Endometrium (tissue), 2 donors: ENCODE measurements around the gene RCAN3.
"Not testable (repeated sequence)": the region's sequence is repeated elsewhere in the genome, so short reads cannot be mapped to it uniquely, and the experiment has no call there.

Experiments used
- FAIRE-seq: peaks from 2 replicates; lab custom pipeline; 2012; peaks lifted over from hg19 to GRCh38; lab: Jason Lieb, UNC
- donor health status: control.
- donor health status: control.

RCAN3 gene

DNA sequence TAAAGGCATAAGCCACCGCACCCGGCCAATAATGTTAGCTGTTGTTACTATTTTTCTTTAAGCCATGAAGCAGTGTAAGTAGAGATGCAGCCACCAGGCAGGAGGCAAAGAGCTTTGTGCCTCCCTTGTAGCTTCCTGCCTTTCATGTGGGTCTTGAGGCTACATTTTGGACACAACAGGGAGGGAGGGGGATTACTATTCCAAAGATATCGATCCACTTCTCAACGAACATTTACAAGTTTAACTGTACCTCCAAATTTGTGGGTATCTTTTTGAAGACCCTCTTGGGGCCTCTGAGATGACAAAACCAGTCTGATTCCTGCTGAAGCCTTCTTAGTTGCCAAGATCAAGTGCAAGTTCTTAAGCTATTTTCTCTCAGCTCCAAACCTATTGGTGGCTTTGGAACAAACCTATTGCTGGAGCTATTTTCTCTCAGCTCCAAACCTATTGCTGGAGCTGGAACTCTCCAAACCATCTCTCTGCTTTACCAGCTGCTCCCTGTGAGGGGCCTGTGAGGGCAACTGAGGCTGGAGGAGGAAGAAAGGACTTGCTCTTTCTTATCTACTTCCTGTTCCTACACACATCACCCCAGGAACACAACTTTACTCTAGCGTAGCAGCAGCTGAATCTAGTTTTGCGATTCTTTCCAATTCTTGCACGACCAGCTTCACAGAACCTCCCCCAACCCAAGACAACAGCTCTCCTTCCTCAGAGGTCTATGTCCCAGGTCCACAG is 16.1 kb upstream of the RCAN3 start:
- FAIRE-seq: no peak

DNA sequence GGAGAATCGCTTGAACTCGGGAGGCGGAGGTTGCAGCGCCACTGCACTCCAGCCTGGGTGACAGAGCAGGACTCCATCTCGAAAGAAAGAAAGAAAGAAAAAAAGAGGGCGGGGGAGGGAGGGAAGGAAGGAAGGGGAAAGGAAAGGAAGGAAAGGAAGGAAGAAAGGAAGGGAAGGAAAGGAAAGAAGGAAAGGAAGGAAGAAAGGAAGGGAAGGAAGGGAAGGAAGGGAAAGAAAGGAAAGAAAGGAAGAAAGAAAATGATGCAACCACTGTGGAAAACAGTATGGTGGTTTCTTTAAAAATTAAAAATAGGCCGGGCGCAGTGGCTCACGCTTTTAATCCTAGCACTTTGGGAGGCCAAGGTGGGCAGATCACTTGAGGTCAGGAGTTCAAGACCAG is 15.2 kb upstream of the RCAN3 start:
- no peak for FAIRE-seq

DNA sequence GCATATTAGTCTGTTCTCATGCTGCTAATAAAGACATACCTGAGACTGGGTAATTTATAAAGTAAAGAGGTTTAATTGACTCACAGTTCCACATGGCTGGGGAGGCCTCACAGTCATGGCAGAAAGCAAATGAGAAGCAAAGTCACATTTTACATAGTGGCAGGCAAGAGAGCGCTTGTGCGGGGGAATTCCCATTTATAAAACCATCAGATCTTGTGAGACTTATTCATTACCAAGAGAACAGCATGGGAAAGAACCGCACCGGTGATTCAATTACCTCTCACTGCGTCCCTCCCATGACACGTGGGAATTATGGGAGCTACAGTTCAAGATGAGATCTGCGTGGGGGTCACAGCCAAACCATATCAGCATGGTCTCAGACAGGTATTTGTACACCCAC is 14.5 kb upstream of the RCAN3 start:
- FAIRE-seq: not testable (repeated sequence)

DNA sequence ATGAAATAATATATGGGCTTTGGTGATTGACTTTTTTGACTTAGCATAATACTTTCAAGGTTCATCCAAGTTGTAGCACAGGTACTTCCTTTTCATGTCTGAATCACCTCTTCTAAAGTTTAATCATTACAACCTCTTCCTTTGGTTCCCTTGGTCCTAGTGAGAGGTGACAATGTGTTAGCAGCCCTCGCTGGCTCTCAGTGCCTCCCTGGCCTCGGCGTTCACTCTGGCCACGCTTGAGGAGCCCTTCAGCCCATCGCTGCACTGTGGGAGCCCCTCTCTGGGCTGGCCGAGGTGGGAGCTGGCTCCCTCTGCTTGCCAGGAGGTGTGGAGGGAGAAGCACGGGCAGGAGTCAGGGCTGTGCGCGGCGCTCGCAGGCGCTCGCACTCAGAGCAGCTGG is 13.0 kb upstream of the RCAN3 start:
- no peak for FAIRE-seq

DNA sequence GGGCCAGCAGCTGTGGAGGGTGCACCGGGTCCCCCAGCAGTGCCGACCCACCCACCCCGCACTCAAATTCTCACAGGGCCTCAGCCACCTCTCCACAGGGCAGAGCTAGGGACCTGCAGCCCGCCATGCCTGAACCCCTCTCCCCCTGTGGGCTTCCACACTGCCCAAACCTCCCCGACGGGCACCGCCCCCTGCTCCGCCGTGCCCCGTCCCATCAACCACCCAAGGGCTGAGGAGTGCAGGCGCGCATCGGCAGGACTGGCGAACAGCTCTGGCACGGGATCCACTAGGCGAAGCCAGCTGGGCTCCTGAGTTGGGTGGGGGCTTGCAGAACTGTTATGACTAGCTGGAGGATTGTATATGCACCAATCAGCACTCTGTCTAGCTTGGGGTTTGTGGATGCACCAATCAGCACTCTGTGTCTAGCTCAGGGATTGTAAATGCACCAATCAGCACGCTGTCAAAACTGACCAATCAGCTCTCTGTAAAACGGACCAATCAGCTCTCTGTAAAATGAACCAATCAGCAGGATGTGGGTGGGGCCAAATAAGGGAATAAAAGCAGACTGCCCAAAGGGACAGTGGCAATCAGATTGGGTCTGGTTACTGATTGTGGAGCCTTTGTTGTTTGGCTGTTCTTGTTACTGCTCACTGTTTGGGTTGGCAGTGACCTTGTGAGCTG is 12.4 kb upstream of the RCAN3 start:
- no peak for FAIRE-seq

DNA sequence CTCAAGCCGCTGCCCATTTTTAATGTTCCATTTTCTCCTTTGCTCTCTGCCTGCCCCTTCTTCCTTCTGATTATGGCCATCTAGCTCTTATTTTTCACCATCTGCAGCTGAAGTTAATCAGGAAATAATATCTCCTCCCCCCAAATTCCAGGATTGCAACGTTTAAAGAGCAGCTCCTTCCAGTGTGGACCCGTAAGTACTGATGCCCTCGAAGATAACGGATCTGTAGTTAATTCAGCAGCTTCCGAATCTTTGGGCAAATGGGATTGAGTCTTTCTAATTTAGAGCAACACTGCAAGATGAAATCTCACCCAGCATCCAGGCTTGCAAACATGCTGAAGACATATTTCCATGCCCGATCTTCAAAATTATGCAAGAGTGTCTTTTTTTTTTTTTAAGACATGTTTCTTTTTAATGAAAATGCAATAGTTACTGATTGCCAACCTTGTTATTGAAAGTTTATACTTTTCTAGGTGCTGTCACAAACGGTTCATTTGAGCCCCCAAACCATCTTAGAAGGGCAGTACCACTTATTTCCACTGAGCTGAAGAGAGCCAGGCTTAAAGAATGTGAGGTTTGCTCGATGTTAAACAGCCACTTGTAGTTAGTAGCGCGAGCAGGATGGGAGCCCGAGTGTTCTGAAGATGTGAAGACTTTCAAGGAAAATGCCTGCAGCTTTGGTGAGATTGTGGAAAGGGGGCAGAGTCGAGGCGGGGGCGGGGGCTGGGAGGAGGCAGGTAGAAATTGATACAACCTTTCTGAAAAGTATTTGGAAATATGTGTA is 10.9 kb upstream of the RCAN3 start:
- no peak for FAIRE-seq

DNA sequence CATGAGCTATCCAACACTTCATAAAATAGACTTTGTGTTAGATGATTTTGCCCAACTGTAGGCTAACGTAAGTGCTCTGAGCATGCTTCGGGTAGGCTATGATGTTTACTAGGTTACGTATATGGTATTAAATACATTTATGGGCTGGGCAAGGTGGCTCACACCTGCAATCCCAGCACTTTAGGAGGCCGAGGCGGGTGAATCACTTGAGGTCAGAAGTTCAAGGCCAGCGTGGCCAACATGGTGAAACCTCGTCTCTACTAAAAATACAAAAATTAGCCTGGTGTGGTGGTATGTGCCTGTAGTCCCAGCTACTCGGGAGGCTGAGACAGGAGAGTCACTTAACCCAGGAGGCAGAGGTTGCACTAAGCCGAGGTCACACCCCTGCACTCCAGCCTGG is 9.7 kb upstream of the RCAN3 start:
- not testable (repeated sequence) for FAIRE-seq

DNA sequence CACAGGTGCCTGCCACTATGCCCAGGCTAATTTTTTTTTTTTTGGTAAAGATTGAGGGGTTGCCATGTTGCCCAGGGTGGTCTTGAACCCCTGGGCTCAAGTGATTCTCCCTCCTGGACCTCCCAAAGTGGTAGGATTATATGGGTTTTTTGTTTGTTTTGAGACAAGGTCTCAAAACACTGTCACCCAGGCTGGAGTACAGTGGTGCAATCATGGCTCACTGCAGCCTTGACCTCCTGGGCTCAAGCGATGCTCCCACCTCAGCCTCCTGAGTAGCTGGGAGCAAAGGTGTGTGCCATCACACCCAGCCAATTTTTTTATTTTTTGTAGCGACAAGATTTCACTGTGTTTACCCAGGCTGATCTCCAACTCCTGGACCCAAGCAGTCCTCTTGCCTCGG is 8.9 kb upstream of the RCAN3 start:
- FAIRE-seq: no peak

DNA sequence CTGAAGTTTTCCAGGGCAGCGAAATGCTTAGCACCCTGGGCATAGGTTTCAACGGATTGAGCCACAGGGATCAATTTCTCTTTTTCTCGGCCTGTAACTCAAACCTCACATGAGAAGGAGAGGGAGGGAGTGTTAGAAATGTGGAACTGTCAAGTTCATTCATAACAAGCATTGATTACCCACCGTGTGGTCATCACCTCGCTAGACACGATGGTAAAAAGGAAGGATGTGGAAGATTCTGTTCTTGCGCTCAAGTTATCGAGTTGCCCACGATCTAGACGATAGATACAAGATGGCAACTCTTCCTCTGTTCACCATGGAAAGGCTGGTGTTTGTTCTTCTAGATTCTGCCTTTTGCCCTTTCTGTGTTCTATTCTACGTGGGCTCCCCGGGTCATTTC is 4.0 kb upstream of the RCAN3 start:
- FAIRE-seq: no peak

DNA sequence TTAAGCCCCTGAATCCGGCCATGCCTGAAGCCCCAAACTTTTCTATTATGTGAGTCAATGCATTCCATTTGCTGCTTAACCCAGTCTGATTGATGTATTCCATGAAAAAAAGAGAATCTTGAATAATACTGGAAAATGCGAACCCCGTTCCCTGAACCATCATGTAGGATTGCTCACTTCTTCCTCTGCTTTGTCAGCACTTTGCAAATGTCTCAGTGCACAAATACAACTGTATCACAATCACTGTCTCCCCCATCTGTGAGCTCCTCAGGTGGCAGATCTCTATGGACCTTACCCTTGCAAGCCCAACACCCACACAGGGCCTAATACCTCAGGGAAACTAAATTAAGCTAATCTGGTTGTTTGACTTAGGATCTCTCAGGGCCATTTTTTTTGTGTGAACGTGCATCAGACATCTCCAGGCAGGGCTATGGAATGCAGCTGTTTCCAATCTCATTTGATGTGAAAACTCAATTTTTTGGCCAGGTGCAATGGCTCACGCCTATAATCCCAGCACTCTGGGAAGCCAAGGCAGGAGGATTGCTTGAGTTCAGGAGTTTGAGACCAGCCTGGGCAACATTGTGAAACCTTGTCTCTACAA is 2.1 kb upstream of the RCAN3 start:
- FAIRE-seq: no peak

DNA sequence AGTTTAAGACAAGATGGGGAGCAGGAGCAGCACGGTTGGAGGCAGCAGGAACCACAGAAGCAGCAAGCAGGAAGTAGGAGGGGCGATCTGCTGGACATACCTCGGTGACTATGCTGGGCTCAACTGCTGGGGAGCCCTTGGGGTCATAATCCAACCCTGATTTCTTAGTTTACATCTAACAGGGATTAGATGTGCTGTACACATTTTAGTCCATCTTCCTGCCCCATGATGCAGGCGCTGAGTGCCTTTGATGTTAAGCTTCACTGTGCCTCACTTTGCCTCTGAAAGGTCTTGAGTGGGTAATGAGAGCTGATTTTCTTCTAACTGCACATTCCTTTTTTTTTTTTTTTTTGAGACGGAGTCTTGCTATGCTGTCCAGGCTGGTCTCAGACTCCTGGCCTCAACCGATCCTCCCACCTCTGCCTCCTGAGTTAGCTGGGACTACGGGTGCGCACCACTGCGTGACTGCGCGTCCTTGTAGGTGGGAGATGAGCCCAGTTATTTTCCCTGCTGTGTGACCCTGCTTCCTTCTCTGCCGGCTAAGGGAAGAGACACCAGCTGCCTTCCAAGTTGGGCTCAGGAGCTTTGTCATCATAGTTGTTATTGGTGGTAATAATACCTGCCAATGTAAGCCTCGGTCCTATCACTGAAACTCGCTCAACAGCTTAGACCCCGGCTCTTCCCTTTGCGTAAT is 1.1 kb upstream of the RCAN3 start:
- FAIRE-seq: no peak

DNA sequence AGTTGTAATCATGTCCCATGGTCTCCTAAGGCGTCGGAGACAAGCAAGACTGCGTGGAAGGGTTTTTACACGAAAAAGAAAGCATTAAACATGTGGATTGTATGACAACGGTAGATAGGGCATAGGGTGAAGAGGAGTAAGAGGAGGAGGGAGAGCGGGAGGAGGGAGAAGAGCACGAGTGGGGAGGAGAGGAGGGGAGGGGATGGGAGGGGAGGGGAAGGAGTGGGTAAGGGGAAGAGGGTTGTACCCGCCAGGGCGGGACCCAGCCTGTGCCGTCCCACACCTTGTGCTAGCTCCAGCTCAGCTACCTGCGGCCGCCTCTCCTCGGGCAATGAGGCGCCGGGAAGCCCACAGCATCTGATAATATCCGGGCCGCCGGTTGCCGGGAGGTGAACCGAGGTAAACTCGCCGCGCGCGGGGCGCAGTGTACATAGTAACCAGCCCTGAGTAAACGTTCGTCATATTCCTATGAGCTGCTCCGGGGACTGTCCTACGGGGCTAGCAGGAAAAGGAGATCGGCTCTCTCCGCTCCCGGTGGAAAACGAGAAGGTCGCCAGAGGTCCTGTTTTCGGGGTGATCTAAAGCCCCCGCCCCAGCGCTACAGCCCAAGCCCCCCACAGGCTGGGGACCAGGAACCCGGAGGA is 449 bp upstream of the RCAN3 start:
- FAIRE-seq: no peak

DNA sequence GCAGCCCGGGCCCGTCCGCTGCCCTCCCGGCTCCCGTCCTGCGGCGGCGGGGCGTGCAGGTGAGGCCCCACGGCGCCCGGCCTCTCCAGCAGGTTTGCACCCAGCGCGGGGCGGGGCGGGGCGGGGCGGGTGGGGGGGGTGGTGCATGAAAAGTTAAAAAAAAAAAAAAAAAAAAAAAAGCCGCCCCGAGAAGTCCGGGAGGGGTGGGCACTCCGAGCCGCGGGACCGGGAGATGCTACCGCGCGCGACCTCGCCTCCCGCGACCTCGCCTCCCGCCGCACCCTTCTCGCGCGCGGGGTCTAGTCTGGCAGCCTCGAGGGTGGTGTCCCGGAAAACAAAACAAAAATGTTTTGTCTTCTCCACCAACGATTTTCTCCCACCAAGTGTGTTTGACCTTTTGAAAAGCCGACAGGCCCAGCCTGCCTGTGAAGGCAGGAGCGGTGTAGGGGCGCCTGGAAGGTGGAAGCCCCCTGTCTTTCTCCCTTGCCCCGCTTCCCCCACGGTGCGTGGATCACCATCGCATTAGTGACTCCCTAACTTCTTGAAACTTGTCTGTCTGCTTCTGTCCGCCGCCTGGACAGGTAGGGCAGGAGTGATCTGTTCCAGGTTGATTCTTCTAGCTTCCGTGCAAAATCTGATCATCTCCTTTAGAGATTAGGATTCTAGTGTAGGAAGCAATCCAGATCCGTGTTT is 569 bp downstream of the RCAN3 start:
- FAIRE-seq: no peak

DNA sequence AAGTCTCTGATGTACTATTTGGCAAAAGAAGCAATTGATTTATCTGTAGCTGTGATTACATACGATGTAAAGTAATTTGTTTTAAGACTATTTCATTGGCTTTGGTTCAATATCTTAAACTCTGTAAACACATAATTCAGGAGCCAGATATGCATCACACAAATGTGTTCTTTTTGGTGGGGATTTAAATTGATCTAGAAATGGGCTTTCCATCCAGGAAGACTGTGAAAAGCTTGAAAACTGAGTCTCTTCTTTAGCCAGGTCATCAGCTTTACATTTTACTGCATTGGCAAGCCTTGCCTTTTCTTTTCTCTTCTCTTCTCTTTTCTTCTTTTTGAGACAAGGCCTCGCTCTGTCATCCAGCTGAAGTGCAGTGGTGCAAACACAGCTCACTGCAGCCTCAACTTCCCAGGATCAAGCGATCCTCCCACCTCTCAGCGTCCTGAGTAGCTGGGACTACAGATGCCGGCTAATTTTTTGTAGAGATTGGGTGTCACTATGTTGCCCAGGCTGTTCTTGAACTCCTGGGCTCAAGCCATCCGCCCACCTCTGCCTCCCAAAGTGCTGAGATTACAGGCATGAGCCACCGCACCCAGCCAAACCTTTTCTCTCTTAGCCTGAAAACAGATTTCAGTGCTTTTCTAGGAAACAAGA is 1.4 kb downstream of the RCAN3 start:
- FAIRE-seq: no peak

DNA sequence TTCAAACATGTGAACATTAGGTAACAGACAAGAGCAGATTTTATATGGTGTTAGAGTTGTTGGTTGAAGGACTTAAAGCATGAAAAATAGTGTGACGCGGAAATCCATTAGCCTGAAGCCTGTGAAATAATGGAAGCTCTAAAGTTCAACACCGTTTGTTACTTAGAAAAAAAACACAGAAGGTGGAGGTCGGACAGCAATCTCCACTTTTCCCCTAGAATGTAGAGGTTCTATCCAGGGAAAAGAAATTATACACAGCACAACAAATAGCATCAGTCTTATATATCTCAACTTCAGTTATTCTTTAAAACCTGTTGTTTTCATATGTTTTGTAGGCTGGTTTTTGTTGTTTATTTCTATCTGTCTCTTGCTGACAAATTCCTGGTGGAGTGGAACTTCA is 1.9 kb downstream of the RCAN3 start:
- no peak for FAIRE-seq

DNA sequence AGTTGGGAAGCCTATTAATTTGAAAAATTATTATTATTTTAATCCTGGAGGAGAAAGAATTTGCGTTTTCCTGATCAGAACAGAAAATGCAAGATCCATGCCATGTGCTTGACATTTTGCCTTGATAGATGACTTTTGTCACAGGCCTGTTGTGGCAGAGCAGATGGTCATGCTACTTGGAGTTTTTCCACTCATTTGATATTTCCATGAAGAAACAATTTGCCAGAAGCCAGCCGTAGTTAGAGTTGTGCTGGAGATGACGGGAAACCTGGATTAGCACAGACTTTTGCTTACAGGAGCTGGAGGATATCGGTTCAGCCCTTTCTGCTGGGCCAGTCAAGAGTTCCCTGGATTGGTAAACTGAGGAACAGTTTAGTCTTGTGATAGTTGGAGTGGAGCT is 3.2 kb downstream of the RCAN3 start:
- no peak for FAIRE-seq

DNA sequence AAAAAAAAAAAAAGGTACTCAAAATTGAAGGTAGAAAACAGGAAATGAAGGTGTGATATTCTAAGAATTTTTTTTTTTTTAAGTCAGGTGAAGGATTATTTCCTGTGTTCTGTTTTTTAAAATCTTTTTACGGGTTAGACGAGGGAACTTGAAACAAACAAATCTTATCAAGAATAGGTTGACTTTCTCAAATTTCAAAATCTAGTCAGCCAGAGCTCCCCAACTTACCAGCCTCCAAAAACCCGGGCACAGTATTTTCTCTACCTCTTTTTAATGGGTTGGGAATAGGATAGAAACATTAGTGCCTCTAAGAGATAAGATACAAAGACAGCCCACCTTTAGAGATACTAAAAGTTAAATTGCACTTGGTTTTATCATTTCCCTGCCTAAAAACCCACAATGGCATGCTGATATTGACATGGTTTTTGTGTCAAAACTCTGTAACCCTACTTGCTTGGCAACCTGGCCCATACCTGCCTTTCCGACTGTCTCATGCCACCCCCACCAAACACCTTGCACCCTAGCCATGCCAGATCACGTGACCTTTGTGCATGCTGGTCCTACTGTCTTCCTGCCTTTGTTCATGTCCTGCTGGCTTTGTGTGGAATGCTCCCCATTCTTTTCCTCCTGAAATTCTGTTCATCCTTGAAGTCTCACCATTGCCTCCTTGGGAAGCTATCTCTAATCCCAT is 4.2 kb downstream of the RCAN3 start:
- no peak for FAIRE-seq

DNA sequence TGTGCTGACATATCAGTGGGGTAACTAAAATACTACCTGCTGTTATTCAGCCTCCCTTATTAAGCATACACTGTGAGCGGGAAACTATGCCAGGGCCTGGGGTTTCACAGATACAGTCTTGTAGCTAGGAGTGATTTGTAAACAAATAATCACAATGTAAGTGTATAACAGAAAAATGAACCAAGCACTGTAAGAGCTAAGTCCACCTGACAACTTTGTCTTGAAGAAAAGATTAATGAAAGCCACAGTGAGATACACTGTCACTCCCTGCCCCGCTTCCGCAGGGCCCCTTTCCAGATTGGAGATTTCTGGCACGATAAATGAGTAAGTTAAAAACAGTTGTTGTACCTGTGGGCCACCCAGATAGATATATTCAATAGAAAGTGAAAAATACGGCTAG is 4.8 kb downstream of the RCAN3 start:
- no peak for FAIRE-seq

DNA sequence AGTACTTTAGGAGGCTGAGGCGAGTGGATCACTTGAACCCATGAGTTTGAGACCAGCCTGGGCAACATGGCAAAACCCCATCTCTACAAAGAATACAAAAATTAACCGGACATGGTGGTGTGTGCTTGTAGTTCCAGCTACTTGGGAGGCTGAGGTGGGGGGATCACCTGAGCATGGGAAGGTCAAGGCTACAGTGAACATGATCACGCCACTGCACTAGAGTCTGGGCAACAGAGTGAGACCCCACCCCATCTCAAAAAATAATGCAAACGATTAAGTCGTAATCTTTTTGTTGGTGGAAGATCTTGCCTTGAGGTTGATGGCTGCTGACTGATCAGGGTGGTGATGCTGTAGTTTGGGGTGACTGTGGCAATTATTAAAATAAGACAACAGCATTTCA is 6.3 kb downstream of the RCAN3 start:
- FAIRE-seq: no peak

DNA sequence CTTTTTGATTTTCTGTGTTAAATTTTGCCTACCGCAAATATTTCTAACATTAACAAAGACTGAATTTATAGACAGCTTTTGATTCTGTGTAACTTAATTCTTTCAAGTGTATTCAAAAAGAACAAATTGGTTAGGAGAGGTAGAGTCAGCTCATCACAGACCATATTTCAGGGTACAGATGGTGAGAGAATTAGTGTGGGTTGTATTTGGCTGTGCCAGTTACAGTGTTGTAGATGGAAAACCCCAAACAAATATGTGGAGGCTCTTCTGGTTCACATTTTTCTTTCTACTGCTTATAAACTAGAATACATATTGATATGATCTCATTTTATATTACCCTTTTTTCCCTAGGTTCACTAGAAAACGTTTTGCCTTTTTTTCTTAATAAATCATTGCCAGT is 11.1 kb downstream of the RCAN3 start:
- no peak for FAIRE-seq
